Measurements from ENCODE around the gene ORMDL2. TPM values are rescaled to one million over a fixed set of nuclear protein-coding genes. Genes with fewer than 3 reads are reported as not detected.
"Not testable (repeated sequence)": the region's sequence is repeated elsewhere in the genome, so short reads cannot be mapped to it uniquely, and the experiment has no call there.

ORMDL2 gene
- total RNA-seq, 4 donors from 2014 or later = 17.7 to 39.2 (median 23.4) TPM

DNA sequence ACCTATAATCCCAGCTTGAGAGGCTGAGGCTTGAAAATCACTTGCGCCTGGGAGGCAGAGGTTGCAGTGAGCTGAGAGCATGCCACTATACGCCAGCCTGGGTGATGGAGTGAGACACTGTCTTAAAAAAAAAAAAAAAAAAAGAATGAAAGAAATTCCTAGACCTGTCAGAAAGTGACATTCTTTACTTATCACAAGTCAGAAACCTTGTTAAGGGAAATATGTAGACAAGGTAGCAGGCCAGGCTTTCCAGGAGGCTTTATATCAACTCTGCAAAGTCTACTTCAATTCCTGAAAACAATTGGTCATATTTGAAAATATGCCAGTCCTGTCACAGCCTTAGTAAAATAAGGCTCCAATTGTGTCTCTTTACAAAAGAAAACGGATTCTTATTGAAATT lies 44.0 kb downstream of the ORMDL2 start:
- 84 to 91% methylated on average over 3 of the region's 3 CpGs for WGBS, 2 donors
- intact Hi-C loops (cut with DNase I) = no loop called here

DNA sequence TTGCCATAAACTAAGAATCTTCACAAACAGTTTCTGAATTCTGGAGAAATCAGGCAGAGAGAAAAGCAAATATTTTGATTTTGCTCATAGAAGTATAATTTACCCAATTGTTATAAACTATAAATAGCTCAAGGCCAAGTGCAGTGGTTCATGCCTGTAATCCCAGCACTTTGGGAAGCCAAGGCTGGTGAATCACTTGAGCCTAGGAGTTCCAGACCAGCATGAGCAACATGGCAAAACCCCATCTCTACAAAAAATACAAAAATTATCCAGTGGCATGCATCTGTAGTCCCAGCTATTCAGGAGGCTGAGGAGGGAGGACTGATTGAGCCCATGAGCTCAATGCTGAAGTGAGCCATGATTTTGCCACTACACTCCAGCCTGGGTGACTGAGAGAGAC lies 44.4 kb downstream of the ORMDL2 start:
- Histone ChIP-seq H3K27ac (no peak overlapping the region), H3K9me3 (no peaks in the 10 kb centered on the region), H3K4me1 (no peaks in the 10 kb centered on the region), H3K27me3 (no peaks in the 10 kb centered on the region), H3K4me3 (replicated peaks in 1 of 3) (no peak overlapping the region), H3K36me3 (no peaks in the 10 kb centered on the region)
- no peak for TF ChIP-seq POLR2A (IDR thresholded peaks at IDR 0.05)
- TF ChIP-seq, protein P1, sequence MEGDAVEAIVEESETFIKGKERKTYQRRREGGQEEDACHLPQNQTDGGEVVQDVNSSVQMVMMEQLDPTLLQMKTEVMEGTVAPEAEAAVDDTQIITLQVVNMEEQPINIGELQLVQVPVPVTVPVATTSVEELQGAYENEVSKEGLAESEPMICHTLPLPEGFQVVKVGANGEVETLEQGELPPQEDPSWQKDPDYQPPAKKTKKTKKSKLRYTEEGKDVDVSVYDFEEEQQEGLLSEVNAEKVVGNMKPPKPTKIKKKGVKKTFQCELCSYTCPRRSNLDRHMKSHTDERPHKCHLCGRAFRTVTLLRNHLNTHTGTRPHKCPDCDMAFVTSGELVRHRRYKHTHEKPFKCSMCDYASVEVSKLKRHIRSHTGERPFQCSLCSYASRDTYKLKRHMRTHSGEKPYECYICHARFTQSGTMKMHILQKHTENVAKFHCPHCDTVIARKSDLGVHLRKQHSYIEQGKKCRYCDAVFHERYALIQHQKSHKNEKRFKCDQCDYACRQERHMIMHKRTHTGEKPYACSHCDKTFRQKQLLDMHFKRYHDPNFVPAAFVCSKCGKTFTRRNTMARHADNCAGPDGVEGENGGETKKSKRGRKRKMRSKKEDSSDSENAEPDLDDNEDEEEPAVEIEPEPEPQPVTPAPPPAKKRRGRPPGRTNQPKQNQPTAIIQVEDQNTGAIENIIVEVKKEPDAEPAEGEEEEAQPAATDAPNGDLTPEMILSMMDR (IDR thresholded peaks at IDR 0.05) = no peak
- intact Hi-C loops (cut with DNase I) = no loop called here
- DNase-seq = no peak

More for the DNA sequence above, 44.0 kb downstream of the ORMDL2 start:
- Histone ChIP-seq H3K4me1 (no peaks in the 10 kb centered on the region), H3K4me3 (replicated peaks in 1 of 3) (no peak overlapping the region), H3K27me3 (no peaks in the 10 kb centered on the region), H3K27ac (no peak overlapping the region), H3K9me3 (no peaks in the 10 kb centered on the region), H3K36me3 (no peaks in the 10 kb centered on the region)
- TF ChIP-seq POLR2A (IDR thresholded peaks at IDR 0.05) = no peak
- TF ChIP-seq, protein P1 (IDR thresholded peaks at IDR 0.05) = no peak
- no peak for DNase-seq

DNA sequence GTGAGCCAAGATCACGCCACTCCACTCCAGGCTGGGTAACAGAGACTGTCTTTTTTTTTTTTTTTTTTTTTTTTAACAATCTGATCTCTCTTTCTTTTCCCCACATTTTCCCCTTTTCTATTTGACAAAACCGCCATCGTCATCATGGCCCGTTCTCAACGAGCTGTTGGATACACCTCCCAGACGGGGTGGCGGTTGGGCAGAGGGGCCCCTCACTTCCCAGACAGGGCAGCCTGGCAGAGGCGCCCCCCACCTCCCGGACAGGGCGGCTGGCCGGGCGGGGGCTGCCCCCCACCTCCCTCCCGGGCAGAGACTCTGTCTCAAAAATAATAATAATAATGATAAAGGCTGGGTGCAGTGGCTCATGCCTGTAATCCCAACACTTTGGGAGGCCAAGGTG lies 45.1 kb downstream of the ORMDL2 start:
- H3K36me3 ChIP-seq; H3K4me3 ChIP-seq (replicated peaks in 1 of 3); intact Hi-C loops (cut with DNase I); DNase-seq; H3K27ac ChIP-seq; H3K4me1 ChIP-seq; H3K9me3 ChIP-seq; H3K27me3 ChIP-seq: not testable (repeated sequence)
- 95 to 99% methylated on average over 13 of the region's 13 CpGs for WGBS, 2 donors

DNA sequence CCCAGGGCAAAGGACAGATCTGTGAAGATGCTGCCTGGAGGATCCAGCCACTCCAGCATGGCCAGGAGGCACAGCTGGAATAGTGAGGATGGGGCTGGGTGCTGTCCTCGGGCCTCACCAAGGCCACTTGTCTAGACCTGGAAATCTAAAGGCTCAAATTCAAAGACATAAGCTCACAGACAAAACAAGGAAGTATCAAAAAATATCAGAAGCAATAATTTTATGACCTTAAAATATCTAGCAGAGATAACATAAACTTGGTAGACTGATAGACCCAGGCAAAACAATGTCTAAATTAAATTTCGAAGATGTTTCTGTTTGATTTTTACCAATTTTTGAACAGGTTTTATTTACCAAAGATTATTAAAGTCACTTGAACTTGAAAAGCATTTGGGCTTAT lies 47.5 kb downstream of the ORMDL2 start:
- intact Hi-C loops (cut with DNase I) = no loop called here
- WGBS, 2 donors = 99% methylated on average over 2 of the region's 2 CpGs
- Histone ChIP-seq H3K27me3 (no peaks in the 10 kb centered on the region), H3K36me3 (no peaks in the 10 kb centered on the region), H3K4me3 (replicated peaks in 1 of 3) (no peak overlapping the region), H3K27ac (no peak overlapping the region), H3K9me3 (no peaks in the 10 kb centered on the region), H3K4me1 (no peaks in the 10 kb centered on the region)
- no peak for DNase-seq
- TF ChIP-seq, protein P1 (IDR thresholded peaks at IDR 0.05) = no peak
- TF ChIP-seq POLR2A (IDR thresholded peaks at IDR 0.05) = no peak

DNA sequence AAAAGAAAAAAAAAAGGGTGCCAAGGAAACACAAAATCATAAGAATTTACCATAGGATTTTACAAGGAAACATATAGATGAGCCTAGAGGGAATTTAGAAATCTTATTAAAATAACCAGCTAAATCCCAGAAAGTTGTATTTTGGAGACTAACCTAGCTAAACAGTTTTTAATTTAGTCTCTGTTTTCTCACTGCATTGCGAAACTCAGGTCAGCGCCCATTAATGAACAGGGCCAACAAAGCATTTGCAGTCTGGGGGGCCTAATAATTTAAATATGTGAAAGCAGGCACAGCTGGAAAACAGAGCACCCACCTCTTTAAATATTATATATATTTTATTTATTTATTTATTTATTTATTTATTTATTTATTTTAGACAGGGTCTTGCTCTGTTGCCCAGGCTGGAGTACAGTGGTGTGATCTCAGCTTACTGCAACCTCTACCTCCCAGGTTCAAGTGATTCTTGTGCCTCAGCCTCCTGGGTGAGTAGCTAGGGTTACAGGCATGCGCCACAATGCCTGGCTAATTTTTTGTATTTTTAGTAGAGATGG lies 48.7 kb downstream of the ORMDL2 start:
- H3K4me1 ChIP-seq; H3K4me3 ChIP-seq (replicated peaks in 1 of 3); H3K27ac ChIP-seq; H3K36me3 ChIP-seq; H3K27me3 ChIP-seq; H3K9me3 ChIP-seq; DNase-seq; intact Hi-C loops (cut with DNase I): not testable (repeated sequence)
- 92 to 99% methylated on average over 3 of the region's 3 CpGs for WGBS, 2 donors

Other genes starting within 250 kb of the ORMDL2 start
- not detected for gene OR2AP1, start 245.6 kb upstream of the ORMDL2 start, total RNA-seq
- gene OR10P1, start 181.1 kb upstream of the ORMDL2 start, total RNA-seq = not detected
- 10 to 100 TPM in 2 of 4 donors, 1 to 10 TPM in 2; 7.9 to 16.9 (median 9.8) TPM for gene ITGA7, start 110.1 kb upstream of the ORMDL2 start, total RNA-seq
- 100 to 1,000 TPM; 117 to 440 (median 246) TPM for gene BLOC1S1, start 102.0 kb upstream of the ORMDL2 start, total RNA-seq
- 1 to 10 TPM in 3 of 4 donors, under 1 TPM in 1; 0.94 to 9.7 (median 6.8) TPM for gene RDH5, start 97.6 kb upstream of the ORMDL2 start, total RNA-seq
- gene CD63, start 89.0 kb upstream of the ORMDL2 start, total RNA-seq = 1,000 to 10,000 TPM in 3 of 4 donors, 100 to 1,000 TPM in 1; 683 to 1,145 (median 1,122) TPM
- gene GDF11, start 74.9 kb upstream of the ORMDL2 start, total RNA-seq = 1 to 10 TPM; 4.8 to 7.5 (median 6.7) TPM
- gene SARNP, start 317 bp upstream of the ORMDL2 start, total RNA-seq = 10 to 100 TPM; 33.6 to 61.0 (median 52.3) TPM
- gene DNAJC14, start 11.5 kb downstream of the ORMDL2 start, total RNA-seq = 10 to 100 TPM; 39.6 to 49.0 (median 45.1) TPM
- 1 to 10 TPM; 2.3 to 4.2 (median 3.4) TPM for gene MMP19, start 24.9 kb downstream of the ORMDL2 start, total RNA-seq
- gene PYM1, start 109.9 kb downstream of the ORMDL2 start, total RNA-seq = 10 to 100 TPM; 28.6 to 48.2 (median 43.7) TPM
- gene DGKA, start 113.1 kb downstream of the ORMDL2 start, total RNA-seq = 10 to 100 TPM; 20.6 to 55.9 (median 28.7) TPM
- 1 to 10 TPM; 1.7 to 5.8 (median 3.0) TPM for gene PMEL, start 148.0 kb downstream of the ORMDL2 start, total RNA-seq
- gene CDK2, start 148.8 kb downstream of the ORMDL2 start, total RNA-seq = 10 to 100 TPM; 13.9 to 17.2 (median 15.8) TPM
- 100 to 1,000 TPM; 104 to 119 (median 107) TPM for gene RAB5B, start 156.0 kb downstream of the ORMDL2 start, total RNA-seq
- 10 to 100 TPM; 18.7 to 36.8 (median 36.2) TPM for gene SUOX, start 179.2 kb downstream of the ORMDL2 start, total RNA-seq
- gene IKZF4, start 203.0 kb downstream of the ORMDL2 start, total RNA-seq = 10 to 100 TPM in 2 of 4 donors, 1 to 10 TPM in 2; 4.2 to 10.9 (median 9.4) TPM
- 1,000 to 10,000 TPM in 1 of 4 donors, 100 to 1,000 TPM in 2, 10 to 100 TPM in 1; 81.4 to 1,193 (median 632) TPM for gene RPS26, start 223.9 kb downstream of the ORMDL2 start, total RNA-seq

Measured in thyroid gland (tissue), 4 donors.